A673 (cell line): Measurements from ENCODE around the gene SLC34A2.

ENCODE experiments used
- CTCF ChIP-seq: fragments of 300-800, 200-600 bp; sonication (generic); conservative IDR thresholded peaks from 2 replicates; pipeline ENCODE4 v1.5.1; 2017; ENCODE audit warnings: low read depth, mild to moderate bottlenecking, antibody characterized with exemption, low read length, moderate library complexity, mixed read lengths
- EZH2 ChIP-seq: fragments of 200-600 bp; sonication (generic); IDR thresholded peaks from 2 replicates; pipeline ENCODE4 v1.6.1; 2017; ENCODE audit warnings: borderline replicate concordance, low read depth, mild to moderate bottlenecking, mixed read lengths, antibody characterized with exemption, low read length; ENCODE audit not compliant: poor library complexity, severe bottlenecking

GRCh38 chr4:25710637-25711036 lies 55.0 kb downstream of the SLC34A2 start:
- TF ChIP-seq CTCF (no peak), EZH2 (no peak)
